VCaP (cell line): ENCODE measurements around the gene SLC2A9.

Experiments
- H3K27ac ChIP-seq: fragments of 450-650 bp; 2 replicates; pipeline ENCODE4 v1.5.1; 2017
- CTCF ChIP-seq: fragments of 450-650 bp; conservative IDR thresholded peaks from 2 replicates; pipeline ENCODE4 v1.5.1; 2017; ENCODE audit warnings: mild to moderate bottlenecking, moderate library complexity

Gene SLC2A9

GRCh38 chr4:10031668-10032590 is 10.6 kb upstream of the SLC2A9 start:
- TF ChIP-seq CTCF, result no peak
- H3K27ac ChIP-seq, result no peak overlapping the region

- no peak for TF ChIP-seq CTCF
- H3K27ac ChIP-seq, result no peak overlapping the region
Observed at GRCh38 chr4:10030972-10031667, 9.8 kb upstream of the SLC2A9 start.

GRCh38 chr4:10029403-10029802 is 8.1 kb upstream of the SLC2A9 start:
- no peak overlapping the region for H3K27ac ChIP-seq
- TF ChIP-seq CTCF, result no peak

- H3K27ac ChIP-seq, result no peak overlapping the region
- no peak for TF ChIP-seq CTCF
Observed at GRCh38 chr4:10028910-10029309, 7.6 kb upstream of the SLC2A9 start.

GRCh38 chr4:10026485-10026884 is 5.2 kb upstream of the SLC2A9 start:
- H3K27ac ChIP-seq, result no peak overlapping the region
- TF ChIP-seq CTCF, result no peak

- no peak for TF ChIP-seq CTCF
- H3K27ac ChIP-seq, result no peak overlapping the region
Observed at GRCh38 chr4:10025230-10025806, 4.0 kb upstream of the SLC2A9 start.

- no peak for TF ChIP-seq CTCF
- H3K27ac ChIP-seq, result no peak overlapping the region
Observed at GRCh38 chr4:10024303-10024702, 3.0 kb upstream of the SLC2A9 start.
